ENCODE measurements around the gene DYNC2I2.

DNA sequence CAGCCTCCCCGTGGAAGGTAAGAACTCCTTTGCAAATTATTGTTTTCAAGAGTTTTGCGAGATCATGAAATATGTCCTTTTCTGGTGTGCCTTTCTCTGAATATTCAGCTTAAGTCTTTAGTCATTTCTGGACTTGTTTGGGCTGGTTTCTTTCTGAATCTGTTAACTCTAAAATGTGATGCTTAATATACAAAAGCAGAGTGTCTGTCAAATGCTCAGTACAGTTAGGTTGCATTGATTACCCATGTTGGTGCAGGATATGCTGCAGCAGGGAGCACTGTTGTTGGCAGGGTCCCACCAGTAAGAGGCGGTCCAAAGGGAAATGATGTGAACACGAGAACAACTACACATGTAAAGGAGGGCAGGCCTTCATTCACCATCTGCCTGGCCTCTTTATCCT lies 56.5 kb downstream of the DYNC2I2 start:
- TF ChIP-seq SMC3 (IDR thresholded peaks at IDR 0.05; ENCODE audit: low read depth, low read length) (no peak), MAFK (IDR thresholded peaks at IDR 0.05; ENCODE audit: low read depth, low read length) (no peak), POLR2A (IDR thresholded peaks at IDR 0.05; ENCODE audit: low read depth, low read length) (no peak), CEBPB (IDR thresholded peaks at IDR 0.05; ENCODE audit: low read depth, low read length) (no peak)
- TF ChIP-seq, protein P1, sequence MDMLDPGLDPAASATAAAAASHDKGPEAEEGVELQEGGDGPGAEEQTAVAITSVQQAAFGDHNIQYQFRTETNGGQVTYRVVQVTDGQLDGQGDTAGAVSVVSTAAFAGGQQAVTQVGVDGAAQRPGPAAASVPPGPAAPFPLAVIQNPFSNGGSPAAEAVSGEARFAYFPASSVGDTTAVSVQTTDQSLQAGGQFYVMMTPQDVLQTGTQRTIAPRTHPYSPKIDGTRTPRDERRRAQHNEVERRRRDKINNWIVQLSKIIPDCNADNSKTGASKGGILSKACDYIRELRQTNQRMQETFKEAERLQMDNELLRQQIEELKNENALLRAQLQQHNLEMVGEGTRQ (IDR thresholded peaks at IDR 0.05; ENCODE audit: low read depth, low read length): no peak
- TF ChIP-seq, protein P2, sequence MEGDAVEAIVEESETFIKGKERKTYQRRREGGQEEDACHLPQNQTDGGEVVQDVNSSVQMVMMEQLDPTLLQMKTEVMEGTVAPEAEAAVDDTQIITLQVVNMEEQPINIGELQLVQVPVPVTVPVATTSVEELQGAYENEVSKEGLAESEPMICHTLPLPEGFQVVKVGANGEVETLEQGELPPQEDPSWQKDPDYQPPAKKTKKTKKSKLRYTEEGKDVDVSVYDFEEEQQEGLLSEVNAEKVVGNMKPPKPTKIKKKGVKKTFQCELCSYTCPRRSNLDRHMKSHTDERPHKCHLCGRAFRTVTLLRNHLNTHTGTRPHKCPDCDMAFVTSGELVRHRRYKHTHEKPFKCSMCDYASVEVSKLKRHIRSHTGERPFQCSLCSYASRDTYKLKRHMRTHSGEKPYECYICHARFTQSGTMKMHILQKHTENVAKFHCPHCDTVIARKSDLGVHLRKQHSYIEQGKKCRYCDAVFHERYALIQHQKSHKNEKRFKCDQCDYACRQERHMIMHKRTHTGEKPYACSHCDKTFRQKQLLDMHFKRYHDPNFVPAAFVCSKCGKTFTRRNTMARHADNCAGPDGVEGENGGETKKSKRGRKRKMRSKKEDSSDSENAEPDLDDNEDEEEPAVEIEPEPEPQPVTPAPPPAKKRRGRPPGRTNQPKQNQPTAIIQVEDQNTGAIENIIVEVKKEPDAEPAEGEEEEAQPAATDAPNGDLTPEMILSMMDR (conservative IDR thresholded peaks at IDR 0.05; ENCODE audit: low read depth, low read length): no peak
